Stimulated activated CD4-positive, alpha-beta T cell treated with anti-CD3 and anti-CD28 coated beads, Interleukin-2, amount 100 ng/mL, for 4 hours (primary cell): Measurements from ENCODE around the gene SART1.
"Not testable (repeated sequence)": the region's sequence is repeated elsewhere in the genome, so short reads cannot be mapped to it uniquely, and the experiment has no call there.

Experiments
- DNase-seq: peaks from one replicate; pipeline ENCODE4 v3.0.0-alpha.2; 2020; ENCODE audit warnings: low read depth

The SART1 gene

DNA sequence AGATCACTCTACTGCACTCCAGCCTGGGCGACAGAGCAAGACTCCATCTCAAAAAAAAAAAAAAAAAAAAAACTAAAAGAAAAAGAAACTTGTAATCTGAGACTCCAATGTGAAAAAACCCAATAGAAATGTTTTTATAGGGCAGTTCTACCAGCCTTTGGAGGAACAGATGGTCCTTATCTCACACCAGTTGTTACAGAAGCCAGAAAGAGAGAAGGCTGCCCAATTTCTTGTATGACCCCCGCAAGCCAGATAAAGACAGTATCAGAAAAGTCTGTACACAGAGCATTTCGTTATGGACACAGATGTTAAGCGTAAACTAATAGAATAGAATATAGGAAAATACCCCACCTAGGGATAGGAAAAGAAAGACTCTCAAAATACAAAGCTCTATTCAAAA is 27.5 kb upstream of the SART1 start:
- no peak for DNase-seq

DNA sequence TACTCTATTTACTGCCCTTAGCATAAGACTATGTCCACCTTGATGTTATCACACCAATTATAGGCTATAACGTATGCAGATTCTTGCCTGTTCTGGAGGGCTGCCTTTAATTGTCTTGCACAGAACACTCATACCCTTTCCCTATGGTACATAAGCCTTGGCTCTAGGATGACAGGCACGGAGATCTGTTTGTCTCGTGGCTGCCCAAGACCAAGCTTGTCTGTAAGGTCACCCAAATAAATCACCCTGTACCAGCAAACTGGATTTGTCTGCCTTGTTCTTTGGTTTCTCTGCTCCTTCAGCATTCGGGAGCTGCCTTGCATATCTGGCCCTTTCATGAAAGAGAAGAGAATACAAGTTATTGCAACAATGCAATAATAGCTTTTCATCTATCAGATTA is 23.8 kb upstream of the SART1 start:
- DNase-seq = no peak

GRCh38 chr11:65941720-65942310 is 19.7 kb upstream of the SART1 start:
- DNase-seq = no peak

DNA sequence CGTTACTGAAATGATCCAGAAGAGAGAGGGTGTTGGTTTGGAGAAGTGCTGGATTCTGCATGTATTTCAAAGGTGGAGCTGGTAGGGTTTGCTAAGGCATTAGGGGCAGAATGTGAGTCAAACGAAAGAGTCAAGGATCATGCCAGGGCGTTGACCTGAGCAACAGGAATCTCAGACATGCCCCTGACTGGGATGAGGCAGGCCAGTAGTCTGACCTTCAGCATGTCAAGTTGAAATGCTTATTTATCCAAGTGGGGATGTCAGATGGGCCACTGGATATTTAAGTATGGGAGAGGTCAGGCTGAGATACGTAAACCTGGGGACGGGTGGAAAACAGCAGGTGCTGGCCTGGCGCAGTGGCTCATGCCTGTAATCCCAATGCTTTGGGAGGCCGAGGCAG is 19.0 kb upstream of the SART1 start:
- DNase-seq = no peak

DNA sequence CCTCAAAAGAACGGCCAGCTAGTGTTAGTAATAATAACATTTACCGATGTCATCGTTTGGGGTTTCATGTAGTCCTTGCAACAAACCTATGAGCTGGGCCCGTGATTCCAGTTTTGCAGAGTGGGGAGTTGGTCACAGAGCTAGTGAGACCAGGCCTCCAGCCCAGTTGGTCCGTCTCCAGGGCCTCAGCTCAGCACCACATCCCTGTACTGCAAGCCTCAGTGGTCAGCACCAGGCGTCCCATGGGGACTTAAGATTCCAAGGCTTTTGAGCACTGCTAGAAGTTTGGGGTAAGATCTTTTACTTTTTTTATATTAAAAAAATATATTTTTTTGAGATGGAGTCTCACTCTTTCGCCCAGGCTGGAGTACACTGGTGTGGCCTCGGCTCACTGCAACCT is 17.3 kb upstream of the SART1 start:
- DNase-seq = no peak

- DNase-seq = no peak
Measured at GRCh38 chr11:65944767-65945166, 16.8 kb upstream of the SART1 start.

- DNase-seq = no peak
Measured at GRCh38 chr11:65945430-65945911, 16.1 kb upstream of the SART1 start, which contains the start of gene TSGA10IP. Gene TSGA10IP, plus strand, starts transcription at chr11:65945480. Its CDS starts 196 bp downstream, at chr11:65945676.

- no peak for DNase-seq
Measured at GRCh38 chr11:65945941-65946558, 15.5 kb upstream of the SART1 start.

- DNase-seq = no peak
Measured at GRCh38 chr11:65946655-65947054, 14.9 kb upstream of the SART1 start.

- DNase-seq = no peak
Measured at GRCh38 chr11:65947133-65947532, 14.4 kb upstream of the SART1 start.

- DNase-seq = no peak
Measured at GRCh38 chr11:65947603-65948125, 13.9 kb upstream of the SART1 start.

- not testable (repeated sequence) for DNase-seq
Measured at GRCh38 chr11:65950711-65951110, 10.8 kb upstream of the SART1 start.

DNA sequence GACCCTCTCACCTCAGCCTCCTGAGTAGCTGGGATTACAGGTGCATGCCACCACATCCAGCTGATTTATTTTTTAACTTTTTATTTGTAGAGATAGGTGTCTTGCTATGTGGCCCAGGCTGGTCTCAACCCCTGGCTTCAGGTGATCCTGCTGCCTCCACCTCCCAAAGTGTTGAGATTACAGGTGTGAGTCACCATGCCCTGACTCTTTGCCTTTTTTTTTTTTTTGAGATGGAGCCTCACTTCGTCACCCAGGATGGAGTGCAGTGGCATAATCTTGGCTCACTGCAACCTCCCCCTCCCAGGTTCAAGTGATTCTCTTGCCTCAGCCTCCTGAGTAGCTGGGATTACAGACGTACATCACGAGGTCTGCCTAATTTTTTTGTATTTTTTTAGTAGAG is 9.9 kb upstream of the SART1 start:
- not testable (repeated sequence) for DNase-seq

GRCh38 chr11:65952052-65952521 is 9.4 kb upstream of the SART1 start:
- no peak for DNase-seq

DNA sequence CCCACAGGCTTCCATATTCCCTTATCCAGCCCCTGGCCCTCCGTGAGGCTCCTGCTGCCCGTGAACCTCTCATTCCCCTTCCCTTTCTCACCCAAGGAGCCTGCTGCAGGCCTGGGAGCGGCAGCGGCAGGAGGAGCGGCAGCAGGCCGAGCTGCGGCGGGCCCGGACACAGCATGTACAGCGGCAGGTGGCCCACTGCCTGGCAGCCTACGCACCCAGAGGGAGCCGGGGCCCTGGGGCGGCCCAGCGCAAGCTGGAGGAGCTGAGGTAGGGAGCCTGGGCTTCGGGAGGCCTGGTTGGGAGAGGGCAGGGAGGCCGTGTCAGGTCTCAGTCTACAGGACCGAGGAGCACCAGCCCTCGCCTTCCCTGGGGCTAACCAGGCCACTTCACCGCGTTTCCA is 8.1 kb upstream of the SART1 start:
- no peak for DNase-seq

- no peak for DNase-seq
Measured at GRCh38 chr11:65954771-65955170, 6.8 kb upstream of the SART1 start.

DNA sequence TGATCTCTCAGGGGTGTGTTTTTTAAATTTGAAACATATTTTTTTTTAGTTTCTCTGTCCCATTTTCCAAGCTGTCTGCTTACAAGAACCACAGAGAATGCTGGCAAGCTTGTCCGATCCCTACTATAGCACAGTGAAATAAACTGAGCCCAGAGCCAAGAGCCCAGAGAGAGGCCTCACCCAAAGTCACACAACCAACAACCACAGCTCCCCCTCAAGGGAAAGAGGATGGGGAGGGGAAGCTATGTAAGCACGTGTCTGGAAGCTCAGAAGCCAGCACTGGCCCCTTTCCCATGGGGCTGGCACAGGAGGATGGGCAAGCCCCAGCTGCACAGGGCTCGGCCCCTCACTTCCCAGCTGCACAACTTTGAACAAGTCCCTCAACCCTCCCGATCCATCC is 3.2 kb upstream of the SART1 start:
- DNase-seq = no peak

GRCh38 chr11:65958774-65959420 is 2.6 kb upstream of the SART1 start:
- no peak for DNase-seq

DNA sequence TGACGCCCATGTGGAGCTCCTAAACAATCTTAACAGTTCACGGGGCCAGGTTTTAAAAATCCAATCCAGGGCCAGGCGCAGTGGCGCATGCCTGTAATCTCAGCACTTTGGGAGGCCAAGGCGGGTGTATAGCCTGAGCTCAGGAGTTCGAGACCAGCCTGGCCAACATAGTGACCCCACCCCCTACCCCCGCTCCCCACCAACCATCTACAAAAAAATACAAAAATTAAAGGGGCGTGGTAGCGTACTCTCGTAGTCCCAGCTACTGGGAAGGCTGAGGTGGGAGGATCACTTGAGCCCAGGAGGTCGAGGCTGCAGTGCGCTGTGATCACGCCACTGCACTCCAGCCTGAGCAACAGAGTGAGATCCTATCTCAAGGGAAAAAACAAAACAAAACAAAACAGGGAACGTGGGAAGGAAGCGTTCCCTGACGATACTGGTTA is 689 bp upstream of the SART1 start:
- no peak for DNase-seq

DNA sequence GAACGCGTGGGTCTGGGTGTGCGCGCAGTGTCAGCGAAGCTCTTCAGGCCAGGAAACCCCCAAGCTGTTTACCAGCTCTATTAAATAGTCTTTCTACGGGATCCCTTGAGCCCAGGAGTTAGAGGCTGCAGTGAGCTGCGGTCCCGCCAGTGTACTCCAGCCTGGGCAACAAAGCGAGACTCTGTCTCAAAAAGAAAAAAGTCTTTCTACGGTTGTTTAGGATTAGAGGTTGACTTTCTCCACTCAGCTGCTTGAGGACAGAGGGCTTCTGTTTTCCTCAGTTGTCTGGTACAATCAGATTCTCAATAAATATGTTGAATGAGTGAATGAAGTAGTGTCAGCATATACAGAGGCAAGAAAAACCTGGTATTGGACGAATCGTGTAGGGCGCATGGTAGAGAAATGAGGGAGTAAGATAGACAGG is 619 bp downstream of the SART1 start:
- DNase-seq = no peak

DNA sequence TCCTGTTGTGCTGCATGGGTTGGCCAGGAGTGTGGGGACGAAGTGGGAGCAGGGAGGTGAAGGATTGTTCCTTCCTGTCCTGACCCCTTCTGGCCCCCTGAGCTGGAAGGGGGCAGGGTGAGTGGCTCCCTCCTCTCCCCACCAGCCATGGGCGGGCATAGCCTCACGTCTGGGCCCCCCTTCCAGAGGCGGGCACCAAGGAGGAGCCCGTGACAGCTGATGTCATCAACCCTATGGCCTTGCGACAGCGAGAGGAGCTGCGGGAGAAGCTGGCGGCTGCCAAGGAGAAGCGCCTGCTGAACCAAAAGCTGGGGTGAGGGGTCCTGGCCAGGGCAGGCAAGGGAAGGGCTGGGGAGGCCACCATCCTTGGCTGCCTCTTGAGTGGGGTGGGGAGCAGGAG is 3.4 kb downstream of the SART1 start:
- no peak for DNase-seq

DNA sequence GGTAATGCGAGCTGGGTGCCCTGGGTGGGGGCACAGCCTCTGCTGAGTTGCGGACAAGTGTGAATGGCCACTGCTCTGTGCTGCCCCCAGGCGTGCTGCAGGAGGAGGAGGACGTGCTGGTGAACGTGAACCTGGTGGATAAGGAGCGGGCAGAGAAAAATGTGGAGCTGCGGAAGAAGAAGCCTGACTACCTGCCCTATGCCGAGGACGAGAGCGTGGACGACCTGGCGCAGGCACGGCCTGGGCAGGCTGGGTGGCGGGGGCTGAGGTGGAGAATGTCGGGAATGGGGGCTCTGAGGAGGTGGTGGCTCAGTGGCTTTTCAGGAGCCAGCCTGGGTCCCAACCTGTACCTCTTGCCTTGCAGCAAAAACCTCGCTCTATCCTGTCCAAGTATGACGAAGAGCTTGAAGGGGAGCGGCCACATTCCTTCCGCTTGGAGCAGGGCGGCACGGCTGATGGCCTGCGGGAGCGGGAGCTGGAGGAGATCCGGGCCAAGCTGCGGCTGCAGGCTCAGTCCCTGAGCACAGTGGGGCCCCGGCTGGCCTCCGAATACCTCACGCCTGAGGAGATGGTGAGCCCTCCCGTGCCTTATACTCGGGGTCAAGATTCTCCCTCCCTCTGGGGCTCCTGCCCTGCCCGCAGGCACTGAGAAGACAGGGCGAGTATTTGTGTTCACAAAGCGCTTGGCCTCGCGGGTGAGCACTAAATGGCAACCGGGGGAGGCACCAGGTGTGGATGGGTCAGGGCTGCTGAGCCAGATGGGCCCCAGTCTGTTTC is 4.6 kb downstream of the SART1 start:
- DNase-seq = no peak
